H1 (cell line): Measurements from ENCODE around the gene TNRC6C.

Source experiments
- HDAC2 ChIP-seq, 2 experiments: fragments of 300-600 bp in 1 of 2; sonication (generic) in 1 of 2; IDR thresholded peaks; 2 replicates each; pipeline ENCODE4 v1.6.1; 2011 to 2012; ENCODE audit warnings: low read depth in 2 of 2, low read length in 2 of 2, mild to moderate bottlenecking in 2 of 2, moderate library complexity in 2 of 2, borderline replicate concordance in 1 of 2, inconsistent platforms in 1 of 2
- KDM4A ChIP-seq: IDR thresholded peaks from one replicate; pipeline ENCODE4 v1.7.1; 2012; ENCODE audit warnings: low read depth, mild to moderate bottlenecking, moderate library complexity, low read length, inconsistent platforms; ENCODE audit not compliant: severe bottlenecking
- TBP ChIP-seq: IDR thresholded peaks from 2 replicates; pipeline ENCODE4 v1.6.1; 2011; ENCODE audit warnings: low read depth, low read length, improper control_type of control experiment
- TF ChIP-seq, protein P1 (sequence below), 3 experiments: IDR thresholded peaks; 1 replicate in 2 of 3; 2 replicates in 1 of 3; pipeline versions ENCODE4 v1.5.1 to v1.6.1; 2011; ENCODE audit warnings: low read length in 3 of 3, mild to moderate bottlenecking in 3 of 3, inconsistent platforms in 2 of 3, low read depth in 1 of 3, moderate library complexity in 1 of 3; ENCODE audit not compliant: insufficient read depth in 1 of 3; ENCODE audit errors: control extremely low read depth in 1 of 3

DNA sequence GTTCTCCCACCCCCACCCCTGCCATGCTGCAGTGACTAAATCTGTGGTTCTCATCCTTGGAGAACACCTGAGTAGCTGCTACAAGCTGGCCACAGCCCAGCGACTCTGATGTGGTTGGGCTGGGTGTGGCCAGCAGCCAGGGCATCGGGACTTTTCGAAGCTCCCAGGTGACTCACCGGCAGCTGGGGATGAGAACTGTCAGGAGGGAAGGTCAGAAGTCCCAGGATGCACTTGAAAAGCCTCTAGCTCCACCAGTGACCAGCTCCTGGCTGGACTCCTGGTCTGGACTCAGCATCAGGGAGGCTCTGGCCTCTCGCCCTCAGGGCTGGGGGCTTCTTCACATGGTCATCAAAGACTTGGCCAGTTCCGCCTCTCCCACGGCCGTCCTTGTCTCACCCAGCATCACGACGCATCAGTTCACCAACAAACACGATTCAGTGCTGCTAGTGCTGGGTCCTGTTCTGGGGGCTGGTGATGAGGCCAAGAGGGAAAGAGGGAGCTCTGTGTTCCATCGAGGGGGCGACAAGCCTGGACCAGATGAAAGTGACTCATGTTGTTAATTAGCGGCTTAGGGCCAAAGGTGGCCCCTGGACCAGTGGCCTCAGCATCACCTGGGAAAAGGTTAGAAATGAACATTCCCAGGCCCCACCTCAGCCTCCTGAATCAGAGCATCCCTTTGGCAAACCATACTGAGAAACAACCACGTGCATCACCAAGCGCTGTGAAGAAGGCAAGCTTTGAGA lies 183.8 kb downstream of the TNRC6C start:
- TF ChIP-seq HDAC2 (IDR thresholded peaks at IDR 0.05; ENCODE audit: borderline replicate concordance in 1 of 2, low read depth in 2 of 2, low read length in 2 of 2) (no peak), TBP (no peak), KDM4A (no peak)
- TF ChIP-seq, protein P1, sequence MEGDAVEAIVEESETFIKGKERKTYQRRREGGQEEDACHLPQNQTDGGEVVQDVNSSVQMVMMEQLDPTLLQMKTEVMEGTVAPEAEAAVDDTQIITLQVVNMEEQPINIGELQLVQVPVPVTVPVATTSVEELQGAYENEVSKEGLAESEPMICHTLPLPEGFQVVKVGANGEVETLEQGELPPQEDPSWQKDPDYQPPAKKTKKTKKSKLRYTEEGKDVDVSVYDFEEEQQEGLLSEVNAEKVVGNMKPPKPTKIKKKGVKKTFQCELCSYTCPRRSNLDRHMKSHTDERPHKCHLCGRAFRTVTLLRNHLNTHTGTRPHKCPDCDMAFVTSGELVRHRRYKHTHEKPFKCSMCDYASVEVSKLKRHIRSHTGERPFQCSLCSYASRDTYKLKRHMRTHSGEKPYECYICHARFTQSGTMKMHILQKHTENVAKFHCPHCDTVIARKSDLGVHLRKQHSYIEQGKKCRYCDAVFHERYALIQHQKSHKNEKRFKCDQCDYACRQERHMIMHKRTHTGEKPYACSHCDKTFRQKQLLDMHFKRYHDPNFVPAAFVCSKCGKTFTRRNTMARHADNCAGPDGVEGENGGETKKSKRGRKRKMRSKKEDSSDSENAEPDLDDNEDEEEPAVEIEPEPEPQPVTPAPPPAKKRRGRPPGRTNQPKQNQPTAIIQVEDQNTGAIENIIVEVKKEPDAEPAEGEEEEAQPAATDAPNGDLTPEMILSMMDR (IDR thresholded peaks at IDR 0.05; ENCODE audit: control extremely low read depth in 1 of 3, insufficient read depth in 1 of 3, low read depth in 1 of 3, low read length in 3 of 3), result no peak
